Cerebellar nuclear complex (tissue), 1 donor: ENCODE measurements around the gene C17orf114.

Experiments used
- DNase-seq, 2 experiments: peaks; one replicate each; lab custom pipeline; 2025; lab: John Stamatoyannopoulos, UW

The C17orf114 gene

DNA sequence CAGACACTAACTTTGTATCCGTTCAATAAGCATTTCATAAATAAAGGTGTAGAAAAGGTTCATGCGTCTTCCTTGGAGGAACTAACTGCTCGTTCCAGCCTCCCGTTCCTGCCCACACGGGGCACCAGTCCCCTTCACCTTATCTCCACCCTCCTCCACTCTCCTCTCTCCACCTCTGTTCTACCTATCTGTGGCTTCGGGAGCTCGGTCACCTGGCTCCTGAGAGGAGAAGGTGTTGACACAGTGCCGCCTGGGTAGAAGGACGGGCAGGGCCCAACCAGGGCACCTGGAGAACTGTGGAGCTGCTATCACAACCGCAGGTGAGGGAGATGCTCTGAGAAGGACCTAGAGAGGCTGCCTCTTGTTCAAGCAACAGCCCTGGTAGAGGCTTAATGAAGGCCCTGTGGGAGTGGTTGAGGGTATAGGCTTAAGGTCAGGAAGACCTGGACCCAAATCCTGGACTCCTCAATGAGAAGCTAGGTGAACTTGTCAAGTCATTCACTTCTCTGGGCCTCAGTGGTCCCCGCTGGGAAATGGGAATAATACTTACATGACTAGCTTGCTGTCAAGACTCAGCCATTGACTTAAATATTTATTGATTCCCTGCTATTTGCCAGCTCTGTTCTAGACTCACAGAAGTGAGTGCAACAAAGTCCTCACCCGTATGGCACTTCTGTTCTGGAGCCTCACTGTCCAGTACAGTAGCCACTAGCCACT lies 21.4 kb upstream of the C17orf114 start:
- no peak for DNase-seq

DNA sequence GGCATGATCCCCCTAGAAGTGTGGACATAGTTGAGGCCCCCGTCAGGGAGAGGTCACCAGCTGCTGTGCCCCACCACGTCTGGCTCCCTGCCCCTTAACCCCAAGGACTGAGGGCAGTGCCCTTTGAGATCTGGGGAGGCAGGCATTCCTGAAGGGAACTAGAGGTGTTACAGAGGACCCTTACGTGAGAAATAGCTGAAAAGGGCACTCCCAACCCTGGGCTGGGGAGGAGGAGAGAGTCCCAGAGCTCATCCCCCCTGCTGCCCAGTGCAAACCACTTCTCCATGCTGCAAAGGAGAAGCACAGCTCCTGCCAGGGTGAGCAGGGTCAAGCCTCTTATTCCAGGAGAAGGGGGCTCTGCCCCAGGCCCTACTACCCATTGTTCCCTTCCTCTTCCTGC lies 20.7 kb upstream of the C17orf114 start:
- DNase-seq: no peak

DNA sequence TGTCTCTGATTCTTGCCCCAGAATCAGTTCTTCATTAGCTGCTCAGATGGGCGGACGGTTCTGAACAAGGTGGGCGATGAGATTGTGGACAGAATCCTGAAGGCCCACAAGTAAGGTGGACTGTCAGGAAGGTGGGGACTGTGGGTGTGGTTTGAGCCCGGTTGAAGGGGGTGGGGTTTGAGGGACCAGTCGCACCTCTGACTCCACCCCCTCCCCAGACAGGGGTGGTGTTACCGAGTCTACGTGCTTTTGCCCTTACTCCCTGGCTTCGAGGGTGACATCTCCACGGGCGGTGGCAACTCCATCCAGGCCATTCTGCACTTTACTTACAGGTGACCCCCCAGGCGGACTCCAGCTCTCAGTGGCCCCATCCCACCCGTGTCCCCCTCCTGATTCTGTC lies 16.1 kb upstream of the C17orf114 start:
- DNase-seq: no peak

DNA sequence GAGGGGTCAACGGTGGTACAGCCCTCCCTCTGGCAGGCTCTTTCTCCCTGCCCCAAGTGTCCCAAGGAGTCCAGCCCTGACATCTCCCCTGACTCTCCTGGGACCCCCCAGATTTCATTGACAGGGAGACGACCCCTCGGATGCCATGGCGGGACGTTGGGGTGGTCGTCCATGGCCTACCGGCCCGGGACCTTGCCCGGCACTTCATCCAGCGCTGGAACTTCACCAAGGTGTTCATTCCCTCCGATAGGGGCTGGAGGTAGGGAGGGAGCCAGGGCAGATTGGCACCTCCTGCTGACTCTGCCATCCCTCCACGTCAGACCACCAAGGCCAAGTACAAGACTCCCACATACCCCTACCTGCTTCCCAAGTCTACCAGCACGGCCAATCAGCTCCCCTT lies 14.7 kb upstream of the C17orf114 start:
- DNase-seq: no peak

DNA sequence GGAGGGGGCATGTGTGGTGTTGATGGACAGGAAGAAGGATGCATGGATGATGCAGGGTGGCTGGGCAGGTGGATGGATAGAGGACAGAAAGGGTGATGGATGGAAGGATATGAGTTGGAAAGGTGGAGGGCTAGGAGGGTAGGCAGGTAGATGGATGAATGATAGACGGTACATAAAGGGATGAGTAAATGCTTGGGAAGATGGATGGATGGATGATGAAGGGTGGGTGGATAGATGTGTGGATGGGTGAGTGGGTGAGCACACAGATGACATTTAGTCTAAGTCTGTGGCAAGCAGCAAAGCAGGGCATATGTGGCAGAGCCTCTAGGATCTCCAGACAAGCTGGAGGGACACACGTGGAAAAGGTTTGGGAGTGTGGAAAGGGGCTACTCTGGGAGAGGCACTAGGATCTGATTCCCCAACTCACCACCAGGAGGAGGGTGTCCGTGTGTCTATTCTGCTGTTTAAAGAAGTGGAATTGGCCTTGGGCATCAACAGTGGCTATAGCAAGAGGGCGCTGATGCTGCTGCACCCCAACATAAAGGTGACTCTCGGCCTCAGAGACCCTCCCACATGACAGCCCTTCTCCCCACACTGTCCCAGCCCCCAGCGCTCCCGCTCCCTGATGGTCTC lies 13.0 kb upstream of the C17orf114 start:
- DNase-seq: no peak

DNA sequence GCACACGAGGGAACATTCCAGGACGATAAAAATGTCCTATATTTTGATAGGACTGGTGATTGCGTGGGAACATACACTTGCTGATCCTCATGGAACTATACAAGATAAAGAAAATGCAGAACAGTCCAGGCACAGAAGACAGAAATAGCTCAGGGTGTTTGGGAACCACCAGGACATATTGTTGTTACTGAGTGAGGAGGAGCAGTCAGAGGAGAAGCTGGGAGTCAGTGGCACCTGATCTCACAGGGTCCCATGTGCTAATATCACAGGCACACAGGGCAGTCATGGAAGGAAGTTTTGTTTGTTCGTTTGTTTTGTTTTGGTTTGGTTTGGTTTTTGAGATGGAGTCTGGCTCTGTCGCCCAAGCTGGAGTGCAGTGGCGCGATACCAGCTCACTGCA lies 10.6 kb upstream of the C17orf114 start:
- DNase-seq: no peak

DNA sequence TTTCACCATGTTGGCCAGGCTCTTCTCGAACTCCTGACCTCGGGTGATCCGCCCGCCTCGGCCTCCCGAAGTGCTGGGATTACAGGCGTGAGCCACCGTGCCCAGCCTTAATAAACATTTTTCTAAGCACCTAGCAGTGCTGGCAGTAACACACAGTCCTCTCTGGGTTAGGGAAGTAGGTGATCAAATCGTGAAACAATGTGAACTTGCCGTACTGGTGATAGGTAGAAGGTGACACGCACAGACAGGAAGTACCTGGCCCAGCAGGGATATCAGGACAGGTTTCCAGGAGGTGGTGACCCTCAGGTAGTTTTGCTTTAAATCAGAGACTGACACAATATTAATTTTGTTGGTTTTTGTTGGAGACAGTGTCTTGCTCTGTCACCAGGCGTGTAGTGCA lies 9.3 kb upstream of the C17orf114 start:
- no peak for DNase-seq

DNA sequence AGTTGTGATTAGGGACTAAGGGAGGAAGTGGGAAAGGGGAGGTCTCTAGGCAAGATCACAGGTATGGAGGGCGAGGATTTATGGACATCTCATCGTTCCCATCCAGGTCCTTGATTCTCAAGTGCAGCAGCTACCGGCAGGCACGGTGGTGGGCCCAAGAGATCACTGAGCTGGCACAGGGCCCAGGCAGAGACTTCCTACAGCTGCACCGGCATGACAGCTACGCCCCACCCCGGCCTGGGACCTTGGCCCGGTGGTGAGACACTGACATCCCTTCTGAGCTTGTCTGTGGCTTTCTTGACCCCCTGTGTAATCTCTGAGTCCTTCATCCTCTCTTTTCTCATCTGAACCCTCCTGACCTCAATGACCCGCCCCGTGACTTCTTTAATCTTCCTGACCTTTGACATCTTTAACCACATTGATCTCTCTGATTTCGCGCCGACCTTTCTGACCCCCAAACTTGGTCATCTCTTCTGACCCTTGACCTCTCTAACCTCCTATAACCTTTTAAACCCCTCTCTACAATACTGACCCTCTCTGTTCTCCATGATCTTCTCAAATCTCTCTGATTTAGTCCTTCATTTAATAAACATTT lies 8.7 kb upstream of the C17orf114 start:
- no peak for DNase-seq

DNA sequence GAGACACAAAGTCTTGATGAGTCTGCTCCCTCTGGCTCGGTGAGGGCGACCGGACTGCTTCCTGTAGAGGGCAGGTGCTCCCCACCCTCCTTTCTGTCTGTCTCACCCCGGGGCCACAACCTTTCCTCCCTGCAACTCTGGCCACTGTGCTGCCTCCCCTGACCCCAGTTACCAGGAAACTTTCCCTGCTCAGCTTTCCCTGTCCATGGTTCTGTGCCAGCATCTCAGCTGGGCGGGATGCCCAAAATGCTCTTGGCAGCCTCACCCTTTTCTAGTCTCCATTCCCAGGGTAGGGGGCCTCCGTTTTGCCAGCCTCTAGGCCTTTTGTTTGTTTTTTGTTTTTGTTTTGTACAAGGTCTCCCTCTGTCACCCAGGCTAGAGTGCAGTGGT lies 6.2 kb upstream of the C17orf114 start:
- DNase-seq: no peak

DNA sequence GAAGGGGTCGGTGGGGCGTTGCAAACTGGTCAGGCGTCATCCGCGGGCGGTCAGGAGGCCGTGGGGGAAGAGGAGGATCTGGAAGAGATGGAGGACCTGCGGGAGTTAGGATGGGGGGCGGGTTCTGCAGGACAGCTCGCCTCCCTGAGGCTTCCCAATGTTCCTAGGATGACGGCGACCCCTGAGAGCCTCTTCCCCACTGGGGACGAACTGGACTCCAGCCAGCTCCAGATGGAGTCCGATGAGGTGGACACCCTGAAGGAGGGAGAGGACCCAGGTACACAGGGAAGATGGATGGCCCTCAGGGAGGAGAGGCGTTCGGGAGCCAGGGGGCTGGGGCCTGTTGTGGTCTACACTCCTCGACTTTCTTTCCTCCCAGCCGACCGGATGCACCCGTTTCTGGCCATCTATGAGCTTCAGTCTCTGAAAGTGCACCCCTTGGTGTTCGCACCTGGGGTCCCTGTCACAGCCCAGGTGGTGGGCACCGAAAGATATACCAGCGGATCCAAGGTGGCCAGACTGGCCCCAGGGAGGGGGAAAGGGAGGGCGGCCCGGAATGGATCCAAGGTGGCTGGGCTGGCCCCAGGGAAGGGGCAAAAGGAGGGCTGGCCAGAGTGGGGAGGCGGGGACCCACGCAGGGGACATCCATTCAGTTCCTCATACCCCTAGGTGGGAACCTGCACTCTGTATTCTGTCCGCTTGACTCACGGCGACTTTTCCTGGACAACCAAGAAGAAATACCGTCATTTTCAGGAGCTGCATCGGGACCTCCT lies 5.7 kb upstream of the C17orf114 start:
- no peak for DNase-seq

DNA sequence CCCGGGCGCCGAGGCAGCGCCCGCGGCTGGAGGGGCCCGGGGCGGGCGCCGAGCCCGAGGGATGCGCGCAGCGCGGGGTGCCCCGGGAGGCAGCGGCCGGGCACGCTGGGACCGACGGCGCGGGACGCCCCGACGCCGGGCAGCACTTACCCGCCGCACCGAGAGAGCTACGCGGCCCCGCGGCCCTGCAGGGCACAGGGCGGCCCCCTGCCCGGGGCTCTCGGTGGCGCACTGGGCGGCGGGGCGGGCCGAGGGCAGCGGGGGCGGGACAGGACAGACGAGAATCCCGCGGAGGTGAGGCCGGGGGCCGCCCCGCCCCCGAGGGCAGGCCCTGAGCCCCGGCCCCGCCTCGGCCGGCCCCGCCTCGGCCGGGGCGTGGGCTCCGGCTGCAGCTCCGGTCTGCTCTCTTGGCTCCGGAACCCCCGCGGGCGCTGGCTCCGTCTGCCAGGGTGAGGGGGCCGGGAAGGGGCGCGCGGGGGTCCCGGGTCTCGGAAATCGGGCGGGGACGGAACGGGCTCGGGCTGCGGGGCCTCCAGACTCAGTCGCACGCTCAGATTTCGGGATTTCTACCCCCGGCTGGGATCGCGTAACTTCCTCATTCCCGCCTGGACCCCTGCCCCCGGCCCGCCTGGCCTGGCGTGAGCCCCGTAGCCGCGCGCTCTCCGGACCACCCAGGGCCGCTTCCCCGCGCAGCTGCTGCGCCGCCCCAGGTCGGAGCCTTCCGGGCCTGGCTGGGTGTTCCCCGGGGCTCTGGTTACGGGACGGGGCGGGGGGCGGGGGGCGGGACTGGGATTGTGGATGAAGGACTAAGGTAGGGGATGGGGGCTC lies 4.9 kb upstream of the C17orf114 start, which contains the start of gene PLD2:
TSS of gene PLD2 (plus strand) at position 376 of the 828 bp plus-strand sequence. CDS start 621 bp downstream, outside the sequence.
- DNase-seq: no peak

DNA sequence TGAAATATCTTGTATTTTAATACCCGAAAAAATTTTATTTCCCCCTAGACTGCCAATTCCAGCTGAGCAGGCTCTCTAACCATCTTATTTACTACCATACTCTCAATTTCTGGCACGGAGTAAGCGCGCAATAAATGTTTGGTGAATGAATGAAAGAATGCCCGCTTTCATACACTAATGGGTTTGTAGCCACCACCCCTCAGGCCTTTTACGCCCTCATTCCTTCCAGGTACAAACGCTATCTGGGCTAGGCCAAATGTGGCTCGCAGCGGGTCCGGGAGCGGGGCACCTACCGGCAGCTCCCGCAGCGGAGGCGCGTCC lies 4.3 kb upstream of the C17orf114 start:
- no peak for DNase-seq

DNA sequence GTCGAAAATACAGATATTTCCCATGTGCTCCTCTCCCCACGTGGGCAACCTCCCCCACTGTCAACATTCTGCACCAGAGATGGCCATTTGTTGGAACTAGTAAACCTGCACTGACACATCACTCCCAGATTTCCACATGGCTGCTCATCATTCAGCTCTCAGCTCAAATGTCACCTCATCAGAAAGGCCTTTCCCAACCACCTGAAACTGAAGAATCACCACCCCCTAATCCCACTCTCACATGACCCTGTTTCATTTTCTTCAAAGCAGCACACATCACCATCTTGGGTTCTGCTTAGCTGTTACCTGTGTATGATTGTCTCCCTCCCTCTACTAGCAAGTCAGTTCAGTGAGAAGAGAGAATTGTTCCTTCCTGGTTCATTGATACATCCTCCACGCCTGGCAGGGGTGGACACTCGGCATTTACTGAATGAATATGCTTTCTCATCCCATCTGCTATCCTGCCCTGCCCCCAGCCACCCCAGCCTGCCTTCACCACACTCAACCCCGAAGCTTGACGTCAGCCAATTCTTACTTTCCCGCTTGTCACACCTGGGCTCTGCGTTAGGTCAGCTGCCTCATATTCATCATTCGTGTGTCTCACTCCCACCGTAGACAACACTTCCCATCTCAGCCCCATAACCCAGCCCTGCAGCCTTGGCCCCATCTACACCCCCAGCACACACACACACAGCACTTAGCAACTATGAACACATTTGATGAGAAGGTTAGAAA lies 1.5 kb downstream of the C17orf114 start:
- no peak for DNase-seq

DNA sequence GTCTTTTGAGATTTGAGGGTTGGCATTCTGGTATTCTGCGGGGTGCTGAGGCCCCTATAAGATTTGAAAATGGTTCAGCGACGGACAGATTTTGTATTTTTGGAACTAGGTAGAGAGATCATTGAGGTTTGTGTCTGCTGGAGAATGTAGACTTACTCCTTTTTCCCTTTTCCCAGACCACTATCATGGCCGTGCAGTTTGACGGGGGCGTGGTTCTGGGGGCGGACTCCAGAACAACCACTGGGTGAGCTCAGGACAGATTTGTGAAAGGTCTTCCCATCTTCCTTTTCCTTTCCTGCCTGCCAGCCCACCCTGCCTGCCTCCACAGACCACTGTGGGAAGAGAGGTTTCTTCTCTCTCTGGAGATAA lies 5.6 kb downstream of the C17orf114 start:
- no peak for DNase-seq

DNA sequence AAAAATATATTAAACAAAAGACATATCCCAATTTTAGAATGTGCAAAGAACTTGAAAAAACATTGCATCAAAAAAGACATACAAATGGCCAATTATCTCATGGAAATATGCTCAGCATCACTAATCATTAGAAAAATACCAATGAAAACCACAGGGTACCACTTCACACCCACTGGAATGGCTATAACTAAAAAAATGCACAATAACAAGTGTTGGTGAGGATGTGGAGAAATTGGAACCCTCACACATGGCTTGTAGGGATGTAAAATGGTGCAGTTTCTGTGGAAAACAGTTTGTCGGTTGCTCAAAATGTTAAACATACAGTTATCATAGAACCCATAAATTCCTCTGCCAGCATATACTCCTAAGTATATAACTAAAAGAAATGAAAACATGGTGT lies 7.0 kb downstream of the C17orf114 start:
- DNase-seq: no peak

DNA sequence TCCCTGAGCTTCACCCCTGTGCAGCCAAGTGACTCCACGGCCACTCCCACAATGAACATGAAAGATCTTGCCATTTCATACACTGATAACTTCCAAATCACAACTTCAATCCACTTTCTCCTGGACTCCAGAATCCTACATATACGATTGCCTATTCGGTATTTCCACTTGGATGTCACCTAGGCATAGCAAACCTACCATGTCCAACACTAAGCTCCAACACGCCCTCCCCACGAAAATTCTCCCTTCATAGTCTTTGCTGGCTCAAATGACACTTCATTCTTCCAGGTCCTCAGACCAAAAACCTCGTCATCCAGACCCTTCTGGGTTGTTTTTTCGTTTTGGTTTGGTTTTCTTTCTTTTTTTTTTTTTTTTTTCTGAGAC lies 11.4 kb downstream of the C17orf114 start:
- DNase-seq: no peak

DNA sequence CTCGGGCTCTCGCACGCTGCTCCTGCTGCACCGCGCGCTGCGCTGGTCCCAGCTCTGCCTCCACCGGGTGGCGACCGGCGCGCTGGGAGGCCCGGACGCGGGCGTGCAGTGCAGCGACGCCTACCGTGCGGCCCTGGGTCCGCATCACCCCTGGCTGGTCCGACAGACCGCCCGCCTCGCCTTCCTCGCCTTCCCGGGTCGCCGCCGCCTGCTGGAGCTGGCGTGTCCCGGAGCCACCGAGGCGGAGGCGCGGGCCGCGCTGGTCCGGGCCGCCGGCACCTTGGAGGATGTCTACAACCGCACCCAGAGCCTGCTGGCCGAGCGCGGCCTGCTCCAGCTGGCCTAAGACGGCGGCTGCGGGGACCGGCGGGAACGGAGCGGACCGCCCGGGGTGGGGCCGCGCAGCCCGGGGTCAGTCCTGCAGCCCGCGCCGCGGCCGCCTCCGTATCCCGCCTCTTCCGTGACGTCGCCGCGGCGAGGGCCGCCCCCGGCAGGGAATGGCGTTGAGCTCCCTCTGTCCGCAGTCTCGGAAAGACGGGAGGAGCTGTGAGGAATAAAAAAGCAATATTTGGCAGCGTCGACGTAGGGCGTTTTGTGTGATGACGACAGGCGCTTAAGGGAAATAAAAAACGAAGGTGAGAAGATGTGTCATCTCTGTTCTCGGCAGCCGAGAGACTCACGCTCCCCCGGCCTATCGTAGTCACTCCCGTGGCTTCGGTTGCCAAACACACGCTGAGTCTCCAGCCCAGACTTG lies 12.0 kb downstream of the C17orf114 start:
- DNase-seq: peak in 1 of 2 experiments; percentile 52

DNA sequence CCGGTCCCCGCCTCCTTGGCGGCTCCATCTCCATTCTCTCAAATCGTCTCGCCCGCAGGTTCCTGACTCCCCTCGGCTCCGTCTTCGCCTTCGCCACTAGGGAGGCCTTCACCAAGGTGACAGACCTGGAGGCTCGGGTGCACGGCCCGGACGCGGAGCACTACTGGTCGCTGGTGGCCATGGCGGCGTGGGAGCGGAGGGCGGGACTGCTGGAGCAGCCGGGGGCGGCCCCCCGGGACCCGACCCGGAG lies 12.5 kb downstream of the C17orf114 start:
- DNase-seq: no peak

DNA sequence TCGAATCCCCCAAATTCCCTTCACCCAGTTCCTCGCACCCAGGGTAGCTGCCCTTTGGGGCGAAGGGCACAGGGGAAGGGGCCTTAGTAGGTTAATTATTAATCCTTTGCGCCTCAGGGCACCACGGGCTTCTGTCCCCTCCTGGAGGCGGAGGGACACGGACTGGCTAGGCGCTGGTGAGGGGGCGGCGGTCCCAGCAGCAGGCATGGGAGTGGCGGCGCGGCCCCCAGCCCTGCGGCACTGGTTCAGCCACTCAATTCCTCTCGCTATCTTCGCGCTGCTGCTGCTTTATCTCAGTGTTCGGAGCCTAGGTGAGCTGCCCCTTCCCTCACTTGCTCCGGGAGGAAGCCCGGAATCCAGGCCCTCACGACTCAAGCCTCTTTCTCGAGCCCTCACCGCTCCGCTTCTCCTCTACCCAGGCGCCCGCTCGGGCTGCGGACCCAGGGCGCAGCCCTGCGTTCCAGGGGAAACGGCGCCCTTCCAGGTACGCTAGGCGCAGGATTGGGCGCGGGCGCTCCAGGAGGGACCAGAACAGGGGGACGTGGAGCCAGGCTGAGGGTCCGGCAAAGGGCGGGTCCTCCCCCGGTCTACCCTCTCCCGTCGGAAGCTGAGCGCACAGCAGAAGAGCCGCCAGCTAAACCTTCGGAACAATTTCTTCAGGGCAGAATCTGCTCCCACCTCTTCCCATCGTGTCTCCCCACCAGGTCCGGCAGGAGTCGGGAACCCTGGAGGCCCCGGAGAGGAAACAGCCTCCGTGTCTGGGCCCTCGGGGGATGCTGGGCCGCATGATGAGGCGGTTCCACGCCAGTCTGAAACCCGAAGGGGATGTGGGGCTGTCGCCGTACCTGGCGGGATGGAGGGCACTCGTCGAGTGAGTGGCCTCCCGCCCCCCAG lies 13.1 kb downstream of the C17orf114 start, which contains the start of gene GLTPD2:
TSS of gene GLTPD2 (plus strand) at position 158 of the 894 bp plus-strand sequence. CDS start at position 206, 48 bp downstream.
- DNase-seq: no peak
